ENCODE measurements around the gene ENG. TPM values are rescaled to one million over a fixed set of nuclear protein-coding genes. Genes with fewer than 3 reads are reported as not detected.
"Not testable (repeated sequence)": the region's sequence is repeated elsewhere in the genome, so short reads cannot be mapped to it uniquely, and the experiment has no call there.

The ENG gene
- total RNA-seq, 4 donors from 2014 or later: 34.3 to 200 (median 120) TPM

GRCh38 chr9:127885508-127886281, 31.2 kb upstream of the ENG start:
- no peak for TF ChIP-seq CTCF (IDR thresholded peaks at IDR 0.05)
- no peak for DNase-seq (ENCODE audit: low spot score)
- no peak for ATAC-seq (ENCODE audit: low FRiP score)

GRCh38 chr9:127884976-127885490, 30.6 kb upstream of the ENG start:
- TF ChIP-seq CTCF (IDR thresholded peaks at IDR 0.05): no peak

GRCh38 chr9:127884427-127884911, 30.0 kb upstream of the ENG start:
- DNase-seq (ENCODE audit: low spot score): no peak

More at GRCh38 chr9:127884976-127885490, 30.6 kb upstream of the ENG start:
- no peak for DNase-seq (ENCODE audit: low spot score)
- no peak for ATAC-seq (ENCODE audit: low FRiP score)

GRCh38 chr9:127883959-127884358, 29.5 kb upstream of the ENG start:
- TF ChIP-seq CTCF (IDR thresholded peaks at IDR 0.05): no peak
- DNase-seq (ENCODE audit: low spot score): no peak
- ATAC-seq (ENCODE audit: low FRiP score): no peak

More at GRCh38 chr9:127884427-127884911, 30.0 kb upstream of the ENG start:
- ATAC-seq (ENCODE audit: low FRiP score): no peak
- TF ChIP-seq CTCF (IDR thresholded peaks at IDR 0.05): no peak

GRCh38 chr9:127881715-127882114, 27.3 kb upstream of the ENG start:
- not testable (repeated sequence) for DNase-seq (ENCODE audit: low spot score)

GRCh38 chr9:127880143-127880542, 25.7 kb upstream of the ENG start:
- no peak for ATAC-seq (ENCODE audit: low FRiP score)
- DNase-seq (ENCODE audit: low spot score): no peak
- no peak for TF ChIP-seq CTCF (IDR thresholded peaks at IDR 0.05)

More at GRCh38 chr9:127881715-127882114, 27.3 kb upstream of the ENG start:
- ATAC-seq (ENCODE audit: low FRiP score): not testable (repeated sequence)

GRCh38 chr9:127878652-127879390, 24.4 kb upstream of the ENG start:
- TF ChIP-seq CTCF (IDR thresholded peaks at IDR 0.05): no peak
- DNase-seq (ENCODE audit: low spot score): no peak
- ATAC-seq (ENCODE audit: low FRiP score): no peak
